Erythroblast (primary cell): ENCODE results near the gene SOX1.

Experiments used
- GATA1 ChIP-seq: IDR thresholded peaks from 2 replicates; pipeline ENCODE4 v1.6.1; 2011; ENCODE audit warnings: low read depth, mild to moderate bottlenecking, control low read depth, low read length, moderate library complexity
- POLR2A ChIP-seq: IDR thresholded peaks from 2 replicates; pipeline ENCODE4 v1.6.1; 2011; ENCODE audit warnings: mild to moderate bottlenecking, low read length

DNA sequence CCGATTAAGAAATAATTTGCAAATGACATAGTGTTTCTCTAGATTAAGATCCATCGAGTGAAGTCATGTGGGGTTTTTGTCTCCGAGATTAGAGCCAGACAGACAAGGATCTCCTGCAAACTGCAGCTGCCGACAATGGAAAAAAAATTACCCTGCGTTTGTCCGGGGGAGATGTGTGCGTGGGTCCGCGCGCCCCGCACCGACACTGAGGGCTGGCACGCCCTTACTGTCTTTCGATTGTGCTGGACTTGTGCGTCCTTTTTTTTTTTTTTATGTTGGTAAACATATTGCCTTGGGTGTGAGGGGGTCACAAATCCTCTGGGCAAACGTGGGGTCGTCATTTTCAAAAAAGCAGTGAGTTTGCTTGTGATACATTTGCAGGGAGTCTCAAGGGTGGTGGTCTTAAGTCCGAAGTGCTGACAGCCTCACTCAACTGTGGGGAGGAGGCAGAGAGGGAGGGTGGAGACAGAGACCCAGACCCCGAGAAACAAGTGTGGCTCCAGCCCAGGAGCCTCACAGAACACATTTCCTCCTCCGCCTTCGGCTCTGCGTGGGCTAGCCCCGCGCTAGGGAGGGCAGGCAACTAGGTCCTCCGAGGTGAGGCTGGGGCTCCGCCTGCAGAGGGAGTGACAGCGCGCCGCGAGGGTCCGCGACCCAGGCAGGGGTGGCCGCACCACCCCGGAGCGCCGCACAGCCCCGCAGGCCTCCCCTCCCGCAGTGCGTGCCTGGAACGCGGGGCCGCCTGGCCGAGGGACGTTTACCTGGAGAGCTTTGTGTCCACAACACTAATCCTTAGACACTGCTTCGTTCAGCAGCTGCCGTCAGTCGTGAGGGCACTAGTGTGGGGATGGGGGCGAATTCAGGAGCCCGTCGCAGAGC is 11.7 kb upstream of the SOX1 start:
- TF ChIP-seq POLR2A (no peak), GATA1 (no peak)
